WTC11 (cell line): ENCODE measurements around the gene ADSL.

ENCODE experiments used
- CTCF ChIP-seq: fragments of 200-600 bp; IDR thresholded peaks from 2 replicates; pipeline ENCODE4 v1.8.0; 2022; ENCODE audit warnings: antibody characterized with exemption
- FOXP1 ChIP-seq: sonication (generic); formaldehyde crosslinking; IDR thresholded peaks from 2 replicates; pipeline ENCODE4 v1.8.0; 2022; ENCODE audit warnings: missing genetic modification reagents, mild to moderate bottlenecking, moderate library complexity, borderline replicate concordance
- MYBL2 ChIP-seq: sonication (generic); formaldehyde crosslinking; IDR thresholded peaks from 2 replicates; pipeline ENCODE4 v1.8.1; 2023; ENCODE audit warnings: mild to moderate bottlenecking, moderate library complexity, missing genetic modification reagents
- ZNF138 ChIP-seq: sonication (generic); formaldehyde crosslinking; conservative IDR thresholded peaks from 2 replicates; pipeline ENCODE4 v1.8.1; 2022; ENCODE audit warnings: mild to moderate bottlenecking, moderate library complexity, missing genetic modification reagents

GRCh38 chr22:40394607-40395006, 48.3 kb downstream of the ADSL start:
- TF ChIP-seq MYBL2 (CRISPR knock-in tag) (no peak), CTCF (no peak), ZNF138 (CRISPR knock-in tag) (no peak), FOXP1 (CRISPR knock-in tag) (no peak)
